GM12865 (cell line): ENCODE measurements around the gene HSP90AB1.

Experiments used
- DNase-seq: peaks from one replicate; pipeline ENCODE4 v3.0.0; 2010; ENCODE audit warnings: low read depth
- H3K4me3 ChIP-seq: 2 replicates; pipeline ENCODE4 v1.5.1; 2011; ENCODE audit warnings: mild to moderate bottlenecking, low read depth, low read length, control low read depth
- TF ChIP-seq, protein P1 (sequence below): IDR thresholded peaks from 2 replicates; pipeline ENCODE4 v1.5.1; 2011; ENCODE audit warnings: low read length, control low read depth, low read depth, inconsistent platforms; ENCODE audit not compliant: insufficient read depth; ENCODE audit errors: missing control alignments

The HSP90AB1 gene

DNA sequence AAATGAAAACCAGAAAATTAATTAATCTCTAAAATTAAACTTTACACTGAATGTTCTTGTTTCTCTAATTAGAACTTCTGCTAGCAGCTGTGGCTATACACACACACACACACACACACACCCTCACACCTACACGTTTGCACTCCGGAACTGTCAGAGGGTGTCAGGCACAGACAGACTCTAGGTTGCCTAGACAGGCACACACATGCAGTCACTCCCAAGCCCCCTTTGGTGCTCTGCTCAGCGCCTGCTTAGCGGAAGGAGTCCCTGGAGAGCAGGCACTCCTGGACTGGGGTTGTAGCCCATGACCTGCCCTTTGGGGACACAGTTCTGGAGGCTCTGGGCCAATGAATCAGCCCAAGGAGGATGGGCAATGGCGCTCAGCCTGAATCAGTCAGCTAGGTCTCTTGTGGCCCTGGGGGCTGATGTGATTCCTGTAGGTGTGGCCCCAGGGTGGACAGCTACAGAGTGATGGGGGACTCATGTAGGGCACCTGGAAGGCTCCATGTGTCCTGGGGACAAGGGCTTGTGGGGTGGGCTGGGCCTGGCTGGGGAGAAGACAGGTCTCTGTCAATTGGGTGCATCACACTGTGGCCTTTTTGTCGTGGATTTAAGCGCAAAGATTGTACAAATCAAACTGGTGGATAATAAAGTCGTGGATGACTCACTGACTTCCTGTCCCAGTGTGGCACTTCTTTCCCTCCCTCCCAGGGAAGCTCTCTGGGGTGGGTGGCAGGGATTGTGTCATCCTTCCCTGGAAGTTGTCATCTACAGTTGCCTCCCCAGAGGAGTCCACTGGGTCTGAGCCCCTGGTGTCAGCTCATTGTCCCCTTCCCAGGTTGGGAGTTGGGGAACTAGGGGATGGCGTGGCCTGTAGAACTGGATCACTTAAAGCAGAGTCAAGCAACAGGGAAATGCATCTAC lies 32.1 kb downstream of the HSP90AB1 start:
- TF ChIP-seq, protein P1, sequence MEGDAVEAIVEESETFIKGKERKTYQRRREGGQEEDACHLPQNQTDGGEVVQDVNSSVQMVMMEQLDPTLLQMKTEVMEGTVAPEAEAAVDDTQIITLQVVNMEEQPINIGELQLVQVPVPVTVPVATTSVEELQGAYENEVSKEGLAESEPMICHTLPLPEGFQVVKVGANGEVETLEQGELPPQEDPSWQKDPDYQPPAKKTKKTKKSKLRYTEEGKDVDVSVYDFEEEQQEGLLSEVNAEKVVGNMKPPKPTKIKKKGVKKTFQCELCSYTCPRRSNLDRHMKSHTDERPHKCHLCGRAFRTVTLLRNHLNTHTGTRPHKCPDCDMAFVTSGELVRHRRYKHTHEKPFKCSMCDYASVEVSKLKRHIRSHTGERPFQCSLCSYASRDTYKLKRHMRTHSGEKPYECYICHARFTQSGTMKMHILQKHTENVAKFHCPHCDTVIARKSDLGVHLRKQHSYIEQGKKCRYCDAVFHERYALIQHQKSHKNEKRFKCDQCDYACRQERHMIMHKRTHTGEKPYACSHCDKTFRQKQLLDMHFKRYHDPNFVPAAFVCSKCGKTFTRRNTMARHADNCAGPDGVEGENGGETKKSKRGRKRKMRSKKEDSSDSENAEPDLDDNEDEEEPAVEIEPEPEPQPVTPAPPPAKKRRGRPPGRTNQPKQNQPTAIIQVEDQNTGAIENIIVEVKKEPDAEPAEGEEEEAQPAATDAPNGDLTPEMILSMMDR = no peak
- DNase-seq = no peak
- no peak overlapping the region for H3K4me3 ChIP-seq

DNA sequence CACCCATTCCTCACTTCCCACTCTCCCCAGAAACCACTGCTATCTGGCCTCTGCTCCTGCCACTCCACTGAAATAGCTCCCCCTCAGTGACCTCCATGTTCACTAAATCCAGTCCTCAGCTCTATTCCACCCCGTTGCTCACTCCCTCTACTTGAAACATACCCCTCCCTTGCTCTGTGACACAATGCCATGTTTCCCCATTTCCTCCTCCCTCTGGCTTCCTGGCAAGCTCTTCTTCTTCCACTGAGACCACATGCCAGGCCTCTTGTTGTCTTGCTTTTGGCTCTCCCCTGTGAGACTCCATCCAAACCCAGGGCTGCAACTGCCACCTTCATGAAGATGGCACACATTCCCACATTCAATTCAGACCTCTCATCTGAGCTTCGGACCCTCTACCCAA lies 37.2 kb downstream of the HSP90AB1 start:
- H3K4me3 ChIP-seq = no peak overlapping the region
- DNase-seq = no peak
- TF ChIP-seq, protein P1 = no peak

DNA sequence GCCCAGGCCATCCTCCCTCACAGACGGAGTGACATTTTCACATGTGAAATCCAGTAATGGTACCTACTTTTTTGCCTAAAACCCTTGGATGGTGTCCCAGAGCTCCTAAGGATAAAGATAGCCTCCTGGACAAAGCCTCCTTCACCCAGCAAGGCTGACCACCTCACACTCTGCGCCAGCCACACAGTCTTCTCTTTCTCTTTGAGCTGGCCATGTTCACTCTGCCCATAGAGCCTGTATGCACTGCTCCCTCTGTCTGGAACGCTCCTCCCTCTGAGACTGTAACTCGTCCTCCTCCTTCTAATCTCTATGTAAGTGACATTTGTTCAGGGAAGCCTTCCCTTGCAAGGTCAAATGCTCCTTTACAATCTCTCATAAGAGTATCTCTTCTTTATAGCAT lies 38.0 kb downstream of the HSP90AB1 start:
- TF ChIP-seq, protein P1 = no peak
- DNase-seq = no peak
- no peak overlapping the region for H3K4me3 ChIP-seq

DNA sequence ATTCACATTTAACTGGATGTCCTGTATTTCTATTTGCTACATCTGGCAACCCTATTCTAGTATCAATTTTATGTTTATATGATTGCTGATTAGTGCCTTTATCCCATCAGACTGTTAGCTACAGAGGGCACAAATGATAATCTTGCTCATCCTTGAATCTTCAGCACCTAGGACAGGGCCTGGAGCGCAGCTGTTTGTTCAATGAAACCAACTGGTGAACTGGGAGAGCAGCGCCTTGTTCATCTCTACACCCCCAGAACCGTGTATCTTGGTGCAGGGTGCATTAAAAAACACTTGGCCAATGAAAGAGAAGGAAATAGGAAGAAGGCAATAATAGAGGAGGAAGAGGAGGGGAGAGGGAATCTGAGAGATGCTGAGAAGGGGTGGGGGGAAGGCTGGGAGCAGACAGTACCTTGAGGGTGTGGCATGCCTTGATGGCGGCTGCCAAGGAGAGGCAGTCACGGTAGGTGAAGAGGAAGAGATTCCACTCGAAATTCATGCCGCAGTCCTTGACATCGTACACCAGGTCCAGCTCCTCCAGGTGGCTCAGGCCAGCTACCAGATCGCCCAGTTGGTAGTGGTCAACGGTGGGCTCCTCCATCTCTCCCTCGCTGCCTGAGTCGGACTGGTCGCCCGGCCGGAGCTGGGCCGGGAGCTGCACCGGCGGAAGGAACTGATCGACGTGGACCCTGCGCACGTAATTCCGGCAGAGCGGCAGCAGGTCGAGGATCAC lies 38.8 kb downstream of the HSP90AB1 start:
- DNase-seq = no peak
- no peak overlapping the region for H3K4me3 ChIP-seq
- TF ChIP-seq, protein P1 = no peak

DNA sequence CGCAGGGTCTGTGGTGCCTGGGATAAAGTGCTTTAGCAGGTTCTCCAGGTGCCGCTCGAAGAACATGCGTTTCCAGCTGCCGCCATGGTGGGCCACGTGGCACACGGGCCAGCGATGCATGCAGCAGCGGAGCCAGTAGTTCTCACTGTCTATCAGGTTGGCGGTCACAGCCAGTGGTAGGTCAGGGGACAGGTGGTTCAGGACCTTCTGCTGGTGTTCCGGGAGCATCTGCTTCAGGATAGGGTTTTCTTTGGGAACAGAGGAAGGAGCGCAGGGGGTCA lies 39.3 kb downstream of the HSP90AB1 start:
- TF ChIP-seq, protein P1 = no peak
- no peak for DNase-seq
- no peak overlapping the region for H3K4me3 ChIP-seq

DNA sequence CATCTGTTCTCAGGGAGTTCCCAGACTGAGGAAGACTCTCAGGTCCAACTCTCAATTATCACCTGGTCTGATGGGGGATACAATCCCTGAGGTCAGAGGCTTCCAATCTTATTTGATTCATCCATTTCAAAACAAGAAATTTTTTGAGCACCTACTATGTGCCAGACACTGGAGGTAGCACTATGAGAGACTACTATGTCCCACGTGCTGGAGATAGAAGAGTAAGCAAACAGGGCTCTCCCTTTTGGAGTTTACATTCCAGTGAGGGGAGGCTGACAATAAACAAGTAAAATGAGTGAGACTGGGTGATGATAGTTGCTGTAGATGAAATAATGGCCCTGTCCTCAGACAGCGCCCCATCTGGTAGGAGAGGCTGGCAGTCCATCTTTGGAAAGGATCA lies 39.8 kb downstream of the HSP90AB1 start:
- DNase-seq = no peak
- TF ChIP-seq, protein P1 = no peak
- H3K4me3 ChIP-seq = no peak overlapping the region
